ENCODE measurements around the gene IL17RC.

DNA sequence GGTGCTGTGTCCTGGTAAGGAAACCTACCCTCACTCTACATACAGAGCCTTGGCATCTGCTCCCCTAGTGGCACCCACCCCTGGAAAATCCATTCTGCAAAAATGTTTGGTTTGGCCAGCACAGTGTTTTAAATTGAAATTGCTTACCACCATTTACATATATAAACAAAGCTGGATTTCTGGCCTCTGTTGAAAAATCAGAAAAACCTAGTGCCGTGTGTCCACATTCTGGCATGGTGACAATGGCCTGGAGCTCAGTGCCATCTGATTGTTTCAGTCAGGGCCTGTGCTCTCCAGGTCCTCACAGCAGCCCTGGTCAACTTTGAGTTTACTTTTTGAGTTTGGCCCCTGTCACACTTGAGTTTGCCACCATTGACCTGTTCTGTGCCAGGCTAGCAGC is 2.9 kb upstream of the IL17RC start:
- no peak for TF ChIP-seq POLR2A (IDR thresholded peaks at IDR 0.05; ENCODE audit: low read depth, low read length)
- no peak for TF ChIP-seq POLR2AphosphoS5 (IDR thresholded peaks at IDR 0.05; ENCODE audit: low read depth, low read length)
- no peak for TF ChIP-seq TAF1 (IDR thresholded peaks at IDR 0.05; ENCODE audit: low read depth, low read length)
- no peak for TF ChIP-seq PAX5 (IDR thresholded peaks at IDR 0.05; ENCODE audit: insufficient read depth, low read length, severe bottlenecking)
- no peak for TF ChIP-seq SPI1 (IDR thresholded peaks at IDR 0.05; ENCODE audit: low read depth, low read length)
- TF ChIP-seq POU2F2 (IDR thresholded peaks at IDR 0.05; ENCODE audit: low read depth, low read length) = no peak

All from GM12891 (cell line).